GM12892 (cell line): Measurements from ENCODE around the gene PLCH1.

Experiments
- POLR2AphosphoS5 ChIP-seq: IDR thresholded peaks from 2 replicates; pipeline ENCODE4 v1.6.1; 2011; ENCODE audit warnings: low read depth, low read length, control low read depth
- TAF1 ChIP-seq: IDR thresholded peaks from 2 replicates; pipeline ENCODE4 v1.6.1; 2011; ENCODE audit warnings: low read depth, mild to moderate bottlenecking, control low read depth, low read length, borderline replicate concordance

DNA sequence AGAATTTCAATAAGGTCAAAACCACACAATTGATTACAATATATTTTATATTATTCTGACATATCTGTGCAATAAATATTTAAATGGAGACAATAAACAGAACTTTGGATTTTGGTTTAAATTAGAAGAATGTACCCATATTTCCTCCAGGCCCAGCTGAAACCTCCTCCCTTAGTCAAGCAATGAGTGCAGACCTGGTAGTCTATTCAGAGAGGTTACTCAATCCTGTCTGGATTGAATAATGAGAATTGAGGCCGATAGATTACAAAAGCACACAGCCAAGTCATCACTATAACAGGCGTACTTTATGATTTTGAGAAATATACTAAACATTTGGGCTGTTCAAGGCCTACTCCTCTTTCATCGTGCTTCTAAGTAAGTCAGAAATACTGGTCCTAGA, 336.9 kb downstream of the PLCH1 start:
- TF ChIP-seq POLR2AphosphoS5, result no peak
- TF ChIP-seq TAF1, result no peak
